ENCODE measurements around the gene MAS1. TPM values are rescaled to one million over a fixed set of nuclear protein-coding genes. Genes with fewer than 3 reads are reported as not detected.

The MAS1 gene
- total and polyA plus RNA-seq, 9 of the 15 experiments (the other 6 are each of a cell fraction or from before 2014, with no cell fraction given) = not detected

DNA sequence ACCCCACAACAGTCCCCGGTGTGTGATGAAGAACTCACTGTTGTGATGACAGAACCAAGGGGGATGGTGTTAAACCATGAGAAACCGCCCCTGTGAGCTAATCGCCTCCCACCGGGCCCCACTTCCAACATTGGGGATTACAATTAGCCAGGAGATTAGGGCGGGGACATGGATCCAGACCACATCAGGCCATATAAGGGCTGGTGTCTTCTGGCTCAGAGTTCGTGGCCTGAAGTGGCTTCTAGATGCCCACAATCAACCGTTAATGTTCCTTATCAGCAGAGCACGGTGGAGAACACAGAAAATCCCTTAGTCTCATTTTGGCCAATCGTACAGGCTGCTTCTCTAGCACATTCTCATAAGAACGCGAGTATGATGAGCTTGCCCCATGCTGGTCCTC lies 10.9 kb upstream of the MAS1 start:
- TF ChIP-seq BHLHE40 (IDR thresholded peaks at IDR 0.05; ENCODE audit: low read length) (no peak), PURB (CRISPR knock-in tag; IDR thresholded peaks at IDR 0.05; ENCODE audit: low read depth) (no peak), ZNF239 (CRISPR knock-in tag; IDR thresholded peaks at IDR 0.05) (no peak), ZNF316 (IDR thresholded peaks at IDR 0.05) (no peak), BDP1 (IDR thresholded peaks at IDR 0.05; ENCODE audit: insufficient read depth, insufficient read length) (no peak), TFE3 (CRISPR knock-in tag; IDR thresholded peaks at IDR 0.05) (no peak), STAG1 (CRISPR knock-in tag; IDR thresholded peaks at IDR 0.05; ENCODE audit: borderline replicate concordance) (no peak), SRF (CRISPR knock-in tag; IDR thresholded peaks at IDR 0.05) (peak in 1 of 2 experiments; percentile 64; a peak in 1 of 4 replicates), MITF (IDR thresholded peaks at IDR 0.05) (no peak), FOXK2 (conservative IDR thresholded peaks at IDR 0.05 in 1 of 2, IDR thresholded peaks at IDR 0.05 in 1 of 2; ENCODE audit: low read depth in 2 of 2) (no peak), MEF2D (tag; conservative IDR thresholded peaks at IDR 0.05; ENCODE audit: low read depth) (no peak), ARNT (IDR thresholded peaks at IDR 0.05) (peak in 1 of 2 experiments; percentile 72; a peak in 1 of 4 replicates), JUNB (CRISPR knock-in tag; conservative IDR thresholded peaks at IDR 0.05) (no peak)
- TF ChIP-seq, protein P1, sequence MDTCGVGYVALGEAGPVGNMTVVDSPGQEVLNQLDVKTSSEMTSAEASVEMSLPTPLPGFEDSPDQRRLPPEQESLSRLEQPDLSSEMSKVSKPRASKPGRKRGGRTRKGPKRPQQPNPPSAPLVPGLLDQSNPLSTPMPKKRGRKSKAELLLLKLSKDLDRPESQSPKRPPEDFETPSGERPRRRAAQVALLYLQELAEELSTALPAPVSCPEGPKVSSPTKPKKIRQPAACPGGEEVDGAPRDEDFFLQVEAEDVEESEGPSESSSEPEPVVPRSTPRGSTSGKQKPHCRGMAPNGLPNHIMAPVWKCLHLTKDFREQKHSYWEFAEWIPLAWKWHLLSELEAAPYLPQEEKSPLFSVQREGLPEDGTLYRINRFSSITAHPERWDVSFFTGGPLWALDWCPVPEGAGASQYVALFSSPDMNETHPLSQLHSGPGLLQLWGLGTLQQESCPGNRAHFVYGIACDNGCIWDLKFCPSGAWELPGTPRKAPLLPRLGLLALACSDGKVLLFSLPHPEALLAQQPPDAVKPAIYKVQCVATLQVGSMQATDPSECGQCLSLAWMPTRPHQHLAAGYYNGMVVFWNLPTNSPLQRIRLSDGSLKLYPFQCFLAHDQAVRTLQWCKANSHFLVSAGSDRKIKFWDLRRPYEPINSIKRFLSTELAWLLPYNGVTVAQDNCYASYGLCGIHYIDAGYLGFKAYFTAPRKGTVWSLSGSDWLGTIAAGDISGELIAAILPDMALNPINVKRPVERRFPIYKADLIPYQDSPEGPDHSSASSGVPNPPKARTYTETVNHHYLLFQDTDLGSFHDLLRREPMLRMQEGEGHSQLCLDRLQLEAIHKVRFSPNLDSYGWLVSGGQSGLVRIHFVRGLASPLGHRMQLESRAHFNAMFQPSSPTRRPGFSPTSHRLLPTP (IDR thresholded peaks at IDR 0.05; ENCODE audit: borderline replicate concordance, extremely low read depth, insufficient read length) = no peak
- Histone ChIP-seq H3K9ac (ENCODE audit: insufficient read depth in 1 of 2, low read depth in 2 of 2, low read length in 2 of 2) (no peak overlapping the region), H3K27me3 (ENCODE audit: control insufficient read depth in 2 of 2, insufficient read depth in 2 of 2, low read length in 2 of 2) (peaks cover 19 to 35% of the 10 kb centered on the region in 2 experiments), H2AFZ (ENCODE audit: low read depth, low read length) (no peak overlapping the region), H3K4me3 (no peak overlapping the region), H3K79me2 (ENCODE audit: control insufficient read depth, insufficient read depth, low read length) (no peaks in the 10 kb centered on the region), H3K9me3 (replicated peaks; ENCODE audit: control insufficient read depth, insufficient read depth, low read depth, low read length) (no peaks in the 10 kb centered on the region), H3K4me1 (replicated peaks in 1 of 2; ENCODE audit: control insufficient read depth in 2 of 2, insufficient read depth in 2 of 2, low read length in 2 of 2) (no peaks in the 10 kb centered on the region), H3K36me3 (ENCODE audit: control insufficient read depth, insufficient read depth, low read length) (no peaks in the 10 kb centered on the region), H4K20me1 (replicated peaks; ENCODE audit: control insufficient read depth, insufficient read depth, low read length) (no peaks in the 10 kb centered on the region), H3K4me2 (ENCODE audit: insufficient read depth, low read length) (no peak overlapping the region), H3K9me1 (ENCODE audit: control insufficient read depth, insufficient read depth, low read length) (no peaks in the 10 kb centered on the region), H3K27ac (ENCODE audit: extremely low read depth, low read depth, low read length) (no peak overlapping the region)
- FAIRE-seq (no peak), ATAC-seq (peak; percentile 48; the same call in 2 of the 3 replicates), DNase-seq (ENCODE audit: extremely low read depth in 1 of 4, low spot score in 3 of 4) (no peak)
- POLR2A ChIA-PET = interaction anchor here (0.6 kb wide), 1 partner anchor 706 kb away, joined by 3 read pairs; no protein-coding TSS in a partner anchor
- BruUV-seq (replicated peaks) = no TSS peak
- CTCF ChIA-PET (ENCODE audit: low intra/inter-chr PET ratio) = no interaction called here
- in situ Hi-C loops (cut with MboI) (no loop called here), intact Hi-C loops (cut with micrococcal nuclease) (loop anchor here (10.0 kb wide), 1 partner anchor 165 kb away; no protein-coding TSS in a partner anchor)
- WGBS (ENCODE audit: insufficient coverage, low coverage, missing lambda C conversion rate) = 3% methylated on average over 11 of the region's 11 CpGs

Measured in K562 (cell line).